ENCODE results near the gene KIF1B.

KIF1B gene

DNA sequence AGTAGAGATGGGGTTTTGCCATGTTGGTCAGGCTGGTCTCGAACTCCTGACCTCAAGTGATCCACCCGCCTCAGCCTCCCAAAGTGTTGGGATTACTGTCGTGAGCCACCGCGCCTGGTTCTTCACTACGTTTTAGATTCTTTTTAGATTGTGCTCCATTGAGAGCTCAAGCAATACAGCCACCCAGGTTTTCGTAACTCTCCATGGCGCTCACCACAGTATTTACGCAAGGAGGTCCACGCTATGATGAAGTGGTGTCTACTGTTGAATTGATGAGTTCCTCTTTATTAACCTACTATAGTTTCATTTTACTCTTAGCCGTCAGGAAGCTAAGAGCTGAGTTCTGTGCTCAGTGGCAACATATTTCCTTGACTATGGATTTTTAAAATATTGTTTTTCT is 1.8 kb upstream of the KIF1B start:
- DNase-seq (ENCODE audit: low read depth): no peak
- TF ChIP-seq, protein P1, sequence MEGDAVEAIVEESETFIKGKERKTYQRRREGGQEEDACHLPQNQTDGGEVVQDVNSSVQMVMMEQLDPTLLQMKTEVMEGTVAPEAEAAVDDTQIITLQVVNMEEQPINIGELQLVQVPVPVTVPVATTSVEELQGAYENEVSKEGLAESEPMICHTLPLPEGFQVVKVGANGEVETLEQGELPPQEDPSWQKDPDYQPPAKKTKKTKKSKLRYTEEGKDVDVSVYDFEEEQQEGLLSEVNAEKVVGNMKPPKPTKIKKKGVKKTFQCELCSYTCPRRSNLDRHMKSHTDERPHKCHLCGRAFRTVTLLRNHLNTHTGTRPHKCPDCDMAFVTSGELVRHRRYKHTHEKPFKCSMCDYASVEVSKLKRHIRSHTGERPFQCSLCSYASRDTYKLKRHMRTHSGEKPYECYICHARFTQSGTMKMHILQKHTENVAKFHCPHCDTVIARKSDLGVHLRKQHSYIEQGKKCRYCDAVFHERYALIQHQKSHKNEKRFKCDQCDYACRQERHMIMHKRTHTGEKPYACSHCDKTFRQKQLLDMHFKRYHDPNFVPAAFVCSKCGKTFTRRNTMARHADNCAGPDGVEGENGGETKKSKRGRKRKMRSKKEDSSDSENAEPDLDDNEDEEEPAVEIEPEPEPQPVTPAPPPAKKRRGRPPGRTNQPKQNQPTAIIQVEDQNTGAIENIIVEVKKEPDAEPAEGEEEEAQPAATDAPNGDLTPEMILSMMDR (conservative IDR thresholded peaks at IDR 0.05; ENCODE audit: low read depth, low read length): no peak
- no peak overlapping the region for H3K4me3 ChIP-seq (ENCODE audit: low read length)

GRCh38 chr1:10209590-10209904 is 823 bp upstream of the KIF1B start:
- H3K4me3 ChIP-seq (ENCODE audit: low read length): peak overlapping the region; percentile 77
- DNase-seq (ENCODE audit: low read depth): no peak
- TF ChIP-seq, protein P1 (conservative IDR thresholded peaks at IDR 0.05; ENCODE audit: low read depth, low read length): no peak

- TF ChIP-seq, protein P1 (conservative IDR thresholded peaks at IDR 0.05; ENCODE audit: low read depth, low read length): no peak
- peak; percentile 66 for DNase-seq (ENCODE audit: low read depth)
- H3K4me3 ChIP-seq (ENCODE audit: low read length): peak overlapping the region; percentile 95
These were observed 753 bp downstream of the KIF1B start for GRCh38 chr1:10210841-10211804.

GRCh38 chr1:10211805-10212410 is 1.5 kb downstream of the KIF1B start:
- peak overlapping the region; percentile 95 for H3K4me3 ChIP-seq (ENCODE audit: low read length)
- TF ChIP-seq, protein P1 (conservative IDR thresholded peaks at IDR 0.05; ENCODE audit: low read depth, low read length): no peak
- no peak for DNase-seq (ENCODE audit: low read depth)

- TF ChIP-seq, protein P1 (conservative IDR thresholded peaks at IDR 0.05; ENCODE audit: low read depth, low read length): no peak
- DNase-seq (ENCODE audit: low read depth): no peak
- H3K4me3 ChIP-seq (ENCODE audit: low read length): peak overlapping the region; percentile 95
These were observed 2.1 kb downstream of the KIF1B start for GRCh38 chr1:10212476-10212875.

GRCh38 chr1:10213186-10213705 is 2.9 kb downstream of the KIF1B start:
- DNase-seq (ENCODE audit: low read depth): no peak
- no peak overlapping the region for H3K4me3 ChIP-seq (ENCODE audit: low read length)
- TF ChIP-seq, protein P1 (conservative IDR thresholded peaks at IDR 0.05; ENCODE audit: low read depth, low read length): no peak

Measured in retinal pigment epithelial cell (primary cell).